AG04449 (cell line): ENCODE measurements around the gene P2RX7.

Experiments
- CTCF ChIA-PET: fragments of 350-600 bp; formaldehyde crosslinking; extraction: SDS; loops from one replicate; lab custom pipeline; 2021; ENCODE audit warnings: antibody characterized with exemption; lab: Yijun Ruan, JAX
- POLR2A ChIA-PET: fragments of 400-600, 350-600 bp; formaldehyde crosslinking; extraction: SDS; loops from one replicate; lab custom pipeline; 2020; ENCODE audit warnings: antibody characterized with exemption, inconsistent platforms; lab: Yijun Ruan, JAX
- DNase-seq: peaks from one replicate; pipeline ENCODE4 v3.0.0-alpha.2; 2010; ENCODE audit warnings: low read depth, low spot score
- H3K4me3 ChIP-seq: 2 replicates; pipeline ENCODE4 v1.5.1; 2011; ENCODE audit warnings: low read depth, mild to moderate bottlenecking, control low read depth, low read length
- TF ChIP-seq, protein P1 (sequence below): IDR thresholded peaks from one replicate; pipeline ENCODE4 v1.5.1; 2011; ENCODE audit warnings: mild to moderate bottlenecking, moderate library complexity, low read length, control low read depth, inconsistent platforms; ENCODE audit not compliant: insufficient read depth; ENCODE audit errors: missing control alignments

Gene P2RX7

DNA sequence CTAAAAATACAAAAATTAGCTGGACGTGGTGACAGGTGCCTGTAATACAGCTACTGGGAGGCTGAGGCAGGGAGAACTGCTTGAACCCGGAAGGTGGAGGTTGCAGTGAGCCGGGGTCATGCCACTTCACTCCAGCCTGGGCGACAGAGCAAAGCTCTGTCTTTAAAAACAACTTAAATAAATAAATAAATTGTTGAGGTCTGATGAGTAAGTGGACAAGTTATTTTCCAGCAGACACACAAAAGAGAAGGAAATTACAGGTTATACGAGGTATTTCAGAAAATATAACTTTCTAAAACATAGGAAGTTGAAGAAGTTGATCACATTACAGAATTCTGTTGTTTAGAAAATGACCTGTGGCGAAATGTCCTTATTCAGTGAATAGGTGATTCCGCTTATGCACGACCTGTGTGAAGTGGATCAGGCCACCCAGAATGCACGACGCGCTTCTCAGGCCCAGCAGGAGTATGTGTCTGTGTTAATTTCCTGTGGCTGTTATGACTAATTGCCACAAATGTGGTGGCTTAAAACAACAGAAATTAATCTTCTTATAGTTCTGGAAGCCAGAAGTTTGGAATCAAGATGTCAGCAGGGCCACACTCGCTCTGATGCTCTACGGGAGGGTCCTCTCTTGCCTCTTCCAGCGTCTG lies 38.1 kb downstream of the P2RX7 start:
- POLR2A ChIA-PET, result no interaction called here
- CTCF ChIA-PET, result interaction anchor here (0.7 kb wide), 1 partner anchor 196 kb away, joined by 3 read pairs; no protein-coding TSS in a partner anchor
- no peak overlapping the region for H3K4me3 ChIP-seq
- DNase-seq, result no peak
- TF ChIP-seq, protein P1, sequence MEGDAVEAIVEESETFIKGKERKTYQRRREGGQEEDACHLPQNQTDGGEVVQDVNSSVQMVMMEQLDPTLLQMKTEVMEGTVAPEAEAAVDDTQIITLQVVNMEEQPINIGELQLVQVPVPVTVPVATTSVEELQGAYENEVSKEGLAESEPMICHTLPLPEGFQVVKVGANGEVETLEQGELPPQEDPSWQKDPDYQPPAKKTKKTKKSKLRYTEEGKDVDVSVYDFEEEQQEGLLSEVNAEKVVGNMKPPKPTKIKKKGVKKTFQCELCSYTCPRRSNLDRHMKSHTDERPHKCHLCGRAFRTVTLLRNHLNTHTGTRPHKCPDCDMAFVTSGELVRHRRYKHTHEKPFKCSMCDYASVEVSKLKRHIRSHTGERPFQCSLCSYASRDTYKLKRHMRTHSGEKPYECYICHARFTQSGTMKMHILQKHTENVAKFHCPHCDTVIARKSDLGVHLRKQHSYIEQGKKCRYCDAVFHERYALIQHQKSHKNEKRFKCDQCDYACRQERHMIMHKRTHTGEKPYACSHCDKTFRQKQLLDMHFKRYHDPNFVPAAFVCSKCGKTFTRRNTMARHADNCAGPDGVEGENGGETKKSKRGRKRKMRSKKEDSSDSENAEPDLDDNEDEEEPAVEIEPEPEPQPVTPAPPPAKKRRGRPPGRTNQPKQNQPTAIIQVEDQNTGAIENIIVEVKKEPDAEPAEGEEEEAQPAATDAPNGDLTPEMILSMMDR, result no peak

DNA sequence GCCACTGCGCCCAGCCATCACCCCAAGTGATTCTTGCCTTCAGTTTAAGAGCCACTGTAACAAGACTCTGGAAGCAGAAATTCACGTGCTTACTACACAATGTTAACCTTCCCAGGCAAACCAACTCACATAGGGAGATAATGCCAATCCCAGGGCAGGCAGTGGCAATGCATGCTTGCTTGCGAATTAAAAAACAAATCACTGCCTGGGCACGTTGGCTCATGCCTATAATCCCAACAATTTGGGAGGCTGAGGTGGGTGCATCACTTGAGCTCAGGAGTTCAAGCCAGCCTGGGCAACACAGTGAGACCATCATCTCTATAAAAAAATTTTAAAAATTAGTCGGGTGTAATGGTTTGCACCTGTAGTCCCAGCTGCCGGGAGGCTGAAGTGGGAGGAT lies 39.5 kb downstream of the P2RX7 start:
- TF ChIP-seq, protein P1, result no peak
- POLR2A ChIA-PET, result no interaction called here
- CTCF ChIA-PET, result no interaction called here

DNA sequence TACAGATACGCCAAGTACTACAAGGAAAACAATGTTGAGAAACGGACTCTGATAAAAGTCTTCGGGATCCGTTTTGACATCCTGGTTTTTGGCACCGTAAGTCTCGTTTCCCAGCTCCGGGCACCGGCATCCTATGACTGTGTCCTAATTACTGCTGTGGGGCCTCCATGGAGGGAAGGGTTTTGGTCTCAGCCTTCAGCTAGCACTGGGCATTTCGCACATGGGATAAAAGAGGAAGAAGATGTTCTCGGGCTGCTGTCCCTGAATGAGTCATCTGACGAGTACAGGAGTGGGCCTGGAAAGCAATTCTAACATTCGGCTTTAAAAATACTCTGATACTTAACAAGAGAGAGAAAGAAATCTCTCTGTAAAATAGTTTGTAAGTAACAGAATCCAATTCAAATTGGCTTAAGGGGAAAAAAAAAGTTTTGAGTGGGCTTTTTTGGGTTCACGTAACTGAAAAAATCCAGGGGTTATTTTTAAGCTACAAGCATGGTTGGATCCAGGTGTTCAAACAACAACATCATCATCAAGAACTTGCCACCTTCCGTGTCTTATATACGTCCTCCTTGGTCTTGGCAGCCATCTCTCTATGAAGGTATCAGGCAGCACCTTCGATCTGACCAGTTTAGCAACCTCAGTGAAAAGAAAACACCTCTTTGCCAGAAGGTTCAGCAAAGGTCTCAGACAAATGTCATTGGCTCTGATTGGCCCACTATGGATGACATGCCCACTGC lies 42.9 kb downstream of the P2RX7 start:
- CTCF ChIA-PET, result interaction anchor here (1.6 kb wide), 1 partner anchor 10 kb away, joined by 3 read pairs; no protein-coding TSS in a partner anchor
- TF ChIP-seq, protein P1, result no peak
- POLR2A ChIA-PET, result no interaction called here
- no peak overlapping the region for H3K4me3 ChIP-seq
- DNase-seq, result no peak

More for the DNA sequence above, 39.5 kb downstream of the P2RX7 start:
- no peak overlapping the region for H3K4me3 ChIP-seq
- no peak for DNase-seq

DNA sequence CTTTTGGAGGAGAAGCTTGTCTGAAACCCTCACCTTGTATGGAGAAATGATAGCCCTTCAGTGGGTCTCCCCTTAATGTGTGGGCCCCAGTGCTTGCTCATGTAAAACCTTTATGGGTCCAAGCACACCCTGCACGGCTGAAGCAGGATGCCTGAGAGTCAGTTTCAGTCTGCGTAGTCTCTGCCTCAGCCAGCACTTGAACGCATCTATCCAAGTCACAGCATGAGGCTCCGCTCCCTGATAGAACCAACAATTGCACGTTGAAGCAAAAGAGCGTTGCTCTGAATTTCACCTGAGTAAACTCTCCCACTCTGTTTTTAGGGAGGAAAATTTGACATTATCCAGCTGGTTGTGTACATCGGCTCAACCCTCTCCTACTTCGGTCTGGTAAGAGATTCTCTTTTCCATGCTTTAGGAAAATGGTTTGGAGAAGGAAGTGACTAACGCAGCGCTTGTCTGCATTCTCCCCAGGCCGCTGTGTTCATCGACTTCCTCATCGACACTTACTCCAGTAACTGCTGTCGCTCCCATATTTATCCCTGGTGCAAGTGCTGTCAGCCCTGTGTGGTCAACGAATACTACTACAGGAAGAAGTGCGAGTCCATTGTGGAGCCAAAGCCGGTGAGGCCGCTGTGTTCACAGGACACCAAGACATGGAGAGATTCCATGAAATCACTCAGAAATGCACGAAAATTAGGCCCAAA lies 44.3 kb downstream of the P2RX7 start:
- TF ChIP-seq, protein P1, result no peak
- ChIA-PET CTCF (interaction anchor here (1.6 kb wide), 1 partner anchor 12 kb away, joined by 3 read pairs; no protein-coding TSS in a partner anchor), POLR2A (no interaction called here)
- no peak for DNase-seq
- no peak overlapping the region for H3K4me3 ChIP-seq

DNA sequence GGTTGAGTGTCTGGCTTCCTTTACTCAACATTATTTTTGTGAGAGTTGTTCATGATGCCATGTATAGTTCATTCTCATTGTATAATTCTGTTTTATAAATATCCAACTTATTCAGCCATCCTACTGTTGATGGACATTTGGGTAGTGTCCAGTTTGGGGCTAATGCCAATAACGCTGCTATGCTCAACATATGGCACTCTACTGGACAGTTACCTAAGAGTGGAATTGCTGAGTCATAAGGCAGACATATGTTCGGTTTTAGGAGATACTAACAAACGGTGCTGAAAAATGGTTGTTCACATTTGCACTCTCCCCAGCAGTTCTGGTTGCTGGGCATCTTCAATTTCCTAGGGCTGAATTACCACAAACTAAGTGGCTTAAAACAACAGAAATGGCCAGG lies 48.5 kb downstream of the P2RX7 start:
- TF ChIP-seq, protein P1, result no peak
- DNase-seq, result no peak
- ChIA-PET CTCF (no interaction called here), POLR2A (no interaction called here)
- no peak overlapping the region for H3K4me3 ChIP-seq
